B cell (primary cell): Measurements from ENCODE around the gene INPP4A. TPM values are rescaled to one million over a fixed set of nuclear protein-coding genes. Genes with fewer than 3 reads are reported as not detected.
A peak's percentile ranks its signal among the peaks of the same experiment; 100 is the strongest.

ENCODE experiments used
- ATAC-seq: fragments of 200-7000 bp; cut with Tn5 transposase; one replicate; pipeline ENCODE4 v1.10.0; 2021; ENCODE audit warnings: low read depth, mild to moderate bottlenecking, moderate number of reproducible peaks, moderate library complexity
- CTCF ChIA-PET: fragments of 350-600 bp; sonication (Branson Sonifier 250); formaldehyde crosslinking; loops from one replicate; lab custom pipeline; 2021; ENCODE audit warnings: antibody characterized with exemption, inconsistent platforms; lab: Charles Lee
- POLR2A ChIA-PET: fragments of 350-600 bp; sonication (Branson Sonifier 250); formaldehyde crosslinking; loops from one replicate; lab custom pipeline; 2021; ENCODE audit warnings: antibody characterized with exemption; lab: Charles Lee
- DNase-seq: peaks from one replicate; pipeline ENCODE4 v3.0.0; 2013
- H2AFZ ChIP-seq: 2 replicates; pipeline ENCODE4 v1.6.1; 2012; ENCODE audit warnings: mild to moderate bottlenecking, low read depth, low read length; ENCODE audit not compliant: insufficient read depth, poor library complexity, severe bottlenecking
- H3K27ac ChIP-seq, 2 donors: 1 replicate in 1 of 2; 2 replicates in 1 of 2; pipeline ENCODE4 v1.5.1; 2012 to 2013; ENCODE audit warnings: low read length in 2 of 2, mild to moderate bottlenecking in 2 of 2, moderate library complexity in 1 of 2
- H3K27me3 ChIP-seq, 4 experiments: fragments of 200-600 bp in 1 of 4; sonication (generic) in 1 of 4; replicated peaks in 1 of 4; 1 replicate in 2 of 4; 2 replicates in 2 of 4; pipeline versions ENCODE4 v1.6.1 to v1.7.0; 2013 to 2016; ENCODE audit warnings: low read length in 3 of 4, mild to moderate bottlenecking in 2 of 4, mixed read lengths in 1 of 4, moderate library complexity in 1 of 4; ENCODE audit not compliant: insufficient read depth in 4 of 4, control insufficient read depth in 3 of 4; ENCODE audit errors: control extremely low read depth in 1 of 4
- H3K36me3 ChIP-seq, 2 experiments: replicated peaks in 1 of 2; 1 replicate in 1 of 2; 2 replicates in 1 of 2; pipeline versions ENCODE4 v1.6.1 to v1.7.1; 2013; ENCODE audit warnings: low read length in 1 of 2; ENCODE audit not compliant: insufficient read depth in 2 of 2, control insufficient read depth in 1 of 2; ENCODE audit errors: control extremely low read depth in 1 of 2, extremely low read depth in 1 of 2
- H3K4me1 ChIP-seq, 2 donors: fragments of 200-600 bp in 1 of 2; sonication (generic) in 1 of 2; 1 replicate in 1 of 2; 2 replicates in 1 of 2; pipeline versions ENCODE4 v1.5.1 to v1.6.1; 2013 to 2017; ENCODE audit warnings: low read length in 2 of 2; ENCODE audit not compliant: control insufficient read depth in 2 of 2, insufficient read depth in 2 of 2
- H3K4me2 ChIP-seq: replicated peaks from 2 replicates; pipeline ENCODE3; 2012; ENCODE audit warnings: mild to moderate bottlenecking, low read depth, low read length; ENCODE audit not compliant: poor library complexity, severe bottlenecking
- H3K4me3 ChIP-seq, 5 experiments: fragments of 200-600 bp in 1 of 5; sonication (generic) in 1 of 5; 1 replicate in 3 of 5; 2 replicates in 2 of 5; pipeline versions ENCODE4 v1.5.1 to v1.7.0; 2011 to 2016; ENCODE audit warnings: low read length in 4 of 5, mild to moderate bottlenecking in 4 of 5, low read depth in 2 of 5, control low read depth in 1 of 5, moderate library complexity in 1 of 5; ENCODE audit not compliant: insufficient read depth in 1 of 5; ENCODE audit errors: control extremely low read depth in 1 of 5, extremely low read depth in 1 of 5
- H3K79me2 ChIP-seq: fragments of 200-600 bp; sonication (generic); one replicate; pipeline ENCODE4 v1.6.0; 2016; ENCODE audit warnings: low read length; ENCODE audit not compliant: control insufficient read depth, insufficient read depth
- H3K9ac ChIP-seq: fragments of 200-600 bp; sonication (generic); 2 replicates; pipeline ENCODE4 v1.6.1; 2017; ENCODE audit warnings: mild to moderate bottlenecking, low read length, moderate library complexity
- H3K9me3 ChIP-seq, 3 donors: one replicate each; pipeline versions ENCODE4 v1.6.1 to v1.7.1; 2013; ENCODE audit warnings: low read length in 2 of 3; ENCODE audit not compliant: control insufficient read depth in 2 of 3, insufficient read depth in 1 of 3; ENCODE audit errors: control extremely low read depth in 1 of 3
- H4K20me1 ChIP-seq: 2 replicates; pipeline ENCODE4 v1.6.0; 2012; ENCODE audit warnings: mild to moderate bottlenecking, low read length; ENCODE audit not compliant: insufficient read depth, control insufficient read depth, poor library complexity, severe bottlenecking
- H3K27ac Mint-ChIP-seq: one replicate; pipeline ENCODE4 v1.8.0; 2021; ENCODE audit warnings: mixed read lengths
- H3K27me3 Mint-ChIP-seq: one replicate; pipeline ENCODE4 v1.8.0; 2021; ENCODE audit warnings: mixed read lengths
- H3K4me1 Mint-ChIP-seq: one replicate; pipeline ENCODE4 v1.8.0; 2021; ENCODE audit warnings: mixed read lengths
- H3K4me3 Mint-ChIP-seq: one replicate; pipeline ENCODE4 v1.8.0; 2021; ENCODE audit warnings: mixed read lengths
- H3K9me3 Mint-ChIP-seq: one replicate; pipeline ENCODE4 v1.8.0; 2022; ENCODE audit warnings: mixed read lengths; ENCODE audit not compliant: insufficient read depth
- EZH2 ChIP-seq: IDR thresholded peaks from 2 replicates; pipeline ENCODE4 v1.6.1; 2012; ENCODE audit warnings: borderline replicate concordance, low read depth, mild to moderate bottlenecking, moderate library complexity, low read length; ENCODE audit not compliant: insufficient read depth, poor library complexity, severe bottlenecking
- WGBS: methylation state at CpG from one replicate; pipeline ENCODE4 v1.1.5; 2013; ENCODE audit warnings: missing lambda C conversion rate; ENCODE audit not compliant: insufficient coverage; 5-methylcytosine and 5-hydroxymethylcytosine counted together
- intact Hi-C: fragments of 100-400 bp; cut with micrococcal nuclease; formaldehyde crosslinking; loops from one replicate; pipeline ENCODE4 v1.10.0; 2022
- polyA plus RNA-seq: library from polyadenylated mRNA; depleted of rRNA; stranded (reverse); fragments of >200 nt; gene quantifications from 2 replicates; pipeline ENCODE4 v1.2.3, GENCODE V29; 2012
- total RNA-seq, 2 donors: library from RNA; stranded (reverse); fragments of 120-200 nt in 1 of 2; gene quantifications; 1 replicate in 1 of 2; 2 replicates in 1 of 2; pipeline versions ENCODE4 v1.2.3 to v1.2.4, GENCODE V29; 2013 to 2022
- TF ChIP-seq, protein P1 (sequence below): fragments of 200-600 bp; IDR thresholded peaks from one replicate; pipeline ENCODE4 v1.8.0; 2022; ENCODE audit warnings: antibody characterized with exemption, mild to moderate bottlenecking

Gene INPP4A
- total and polyA plus RNA-seq, 2 donors (not counting 1 experiment from before 2014, with no cell fraction given): 10.7 to 22.5 TPM

DNA sequence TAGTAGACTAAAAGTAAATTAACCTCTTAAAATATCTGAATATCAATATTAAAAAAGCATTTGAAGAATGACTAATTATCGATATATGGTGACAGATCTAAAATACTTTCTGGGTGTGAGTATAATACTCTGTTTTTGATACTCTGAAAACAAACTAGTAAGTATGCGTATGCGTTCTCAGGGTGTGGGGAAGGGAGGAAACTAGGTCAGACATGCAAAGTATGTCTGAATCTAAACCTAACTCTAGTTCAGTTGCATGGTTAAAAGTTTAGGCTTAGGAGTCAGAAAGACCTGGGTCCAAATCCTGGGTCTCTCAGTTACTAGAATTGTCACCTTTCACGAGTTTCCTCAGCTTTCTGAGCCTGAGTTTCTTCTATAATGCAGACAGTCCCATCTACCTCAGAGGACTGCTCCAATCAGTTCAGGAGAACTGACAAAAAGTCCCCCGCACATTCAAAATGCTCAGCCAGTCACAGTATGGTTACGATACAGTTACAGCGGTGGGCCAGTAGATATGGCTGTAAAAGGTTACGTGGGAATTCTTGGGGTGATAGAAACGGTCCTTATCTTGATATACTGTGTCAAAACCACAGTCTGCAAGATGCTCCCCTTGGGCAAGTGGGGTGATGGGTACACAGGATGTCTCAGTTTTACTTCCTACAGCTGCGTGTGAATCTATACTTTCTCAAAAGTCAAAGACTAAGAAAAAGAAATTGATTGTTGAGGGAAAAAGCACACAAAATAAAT is 192.9 kb downstream of the INPP4A start:
- Histone ChIP-seq H4K20me1 (no peaks in the 10 kb centered on the region), H3K4me2 (peak overlapping the region; percentile 50), H3K27me3 (no peaks in the 10 kb centered on the region), H2AFZ (peak overlapping the region; percentile 46), H3K4me3 (no peak overlapping the region), H3K36me3 (peaks cover 3 to 20% of the 10 kb centered on the region in 2 experiments), H3K9me3 (no peaks in the 10 kb centered on the region), H3K27ac (peak overlapping the region in 1 of 2 donors; percentile 83), H3K9ac (peak overlapping the region; percentile 27), H3K79me2 (no peaks in the 10 kb centered on the region), H3K4me1 (peaks cover 5 to 7% of the 10 kb centered on the region in 2 donors)
- POLR2A ChIA-PET: no interaction called here
- WGBS: 65% methylated on average over 8 of the region's 10 CpGs
- TF ChIP-seq, protein P1, sequence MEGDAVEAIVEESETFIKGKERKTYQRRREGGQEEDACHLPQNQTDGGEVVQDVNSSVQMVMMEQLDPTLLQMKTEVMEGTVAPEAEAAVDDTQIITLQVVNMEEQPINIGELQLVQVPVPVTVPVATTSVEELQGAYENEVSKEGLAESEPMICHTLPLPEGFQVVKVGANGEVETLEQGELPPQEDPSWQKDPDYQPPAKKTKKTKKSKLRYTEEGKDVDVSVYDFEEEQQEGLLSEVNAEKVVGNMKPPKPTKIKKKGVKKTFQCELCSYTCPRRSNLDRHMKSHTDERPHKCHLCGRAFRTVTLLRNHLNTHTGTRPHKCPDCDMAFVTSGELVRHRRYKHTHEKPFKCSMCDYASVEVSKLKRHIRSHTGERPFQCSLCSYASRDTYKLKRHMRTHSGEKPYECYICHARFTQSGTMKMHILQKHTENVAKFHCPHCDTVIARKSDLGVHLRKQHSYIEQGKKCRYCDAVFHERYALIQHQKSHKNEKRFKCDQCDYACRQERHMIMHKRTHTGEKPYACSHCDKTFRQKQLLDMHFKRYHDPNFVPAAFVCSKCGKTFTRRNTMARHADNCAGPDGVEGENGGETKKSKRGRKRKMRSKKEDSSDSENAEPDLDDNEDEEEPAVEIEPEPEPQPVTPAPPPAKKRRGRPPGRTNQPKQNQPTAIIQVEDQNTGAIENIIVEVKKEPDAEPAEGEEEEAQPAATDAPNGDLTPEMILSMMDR: no peak
- TF ChIP-seq EZH2: no peak
- DNase-seq (peak; percentile 31), ATAC-seq (peak; percentile 47)
- intact Hi-C loops: no loop called here
- peak overlapping the region; percentile 85 for H3K4me3 Mint-ChIP-seq
- H3K9me3 Mint-ChIP-seq: no peaks in the 10 kb centered on the region
- H3K27ac Mint-ChIP-seq: peak overlapping the region; percentile 94
- H3K4me1 Mint-ChIP-seq: peaks cover 10% of the 10 kb centered on the region
- CTCF ChIA-PET: interaction anchor here (1.0 to 4.9 kb wide), 2 partner anchors 11 to 200 kb away, joined by 3 to 26 read pairs; no protein-coding TSS in a partner anchor
- no peaks in the 10 kb centered on the region for H3K27me3 Mint-ChIP-seq

DNA sequence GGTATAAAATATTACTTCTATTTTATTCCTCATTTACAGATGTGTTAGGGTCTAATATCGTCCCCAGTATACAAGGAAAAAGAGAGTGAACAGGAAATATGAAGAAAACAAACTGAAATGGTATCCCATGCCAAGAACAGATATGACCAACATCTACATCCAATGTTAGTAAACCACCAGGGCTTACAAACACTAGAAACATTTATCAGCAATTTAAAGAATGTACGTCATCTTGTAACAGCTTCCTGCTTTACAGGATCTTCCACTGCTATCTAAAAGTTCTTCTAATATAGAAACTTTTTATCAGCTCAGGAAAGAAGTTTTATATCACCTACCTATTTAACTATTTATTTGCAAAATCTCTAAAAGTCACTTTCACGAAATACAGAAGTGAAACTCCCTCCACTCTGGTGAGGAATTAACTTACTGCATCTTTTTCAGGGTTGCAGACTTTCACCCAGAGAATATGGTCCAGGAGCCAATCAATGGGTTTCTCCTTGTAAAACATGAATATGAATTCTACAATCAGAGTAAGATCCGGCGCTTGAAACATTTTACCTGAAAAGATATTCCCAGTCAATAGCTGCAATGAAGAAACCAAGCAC is 198.9 kb downstream of the INPP4A start:
- H3K36me3 ChIP-seq: peaks cover 0 to 5% of the 10 kb centered on the region in 2 experiments
- intact Hi-C loops: no loop called here

More for the DNA sequence above, 198.9 kb downstream of the INPP4A start:
- H3K4me1 ChIP-seq: no peaks in the 10 kb centered on the region
- ATAC-seq: no peak
- 83% methylated on average over 4 of the region's 5 CpGs for WGBS
- H2AFZ ChIP-seq: no peak overlapping the region
- H3K4me3 Mint-ChIP-seq: no peak overlapping the region
- H4K20me1 ChIP-seq: no peaks in the 10 kb centered on the region
- peak overlapping the region; percentile 34 for H3K27ac Mint-ChIP-seq
- no peaks in the 10 kb centered on the region for H3K79me2 ChIP-seq
- H3K27me3 ChIP-seq: no peaks in the 10 kb centered on the region
- ChIA-PET POLR2A (no interaction called here), CTCF (no interaction called here)
- no peak for DNase-seq
- no peak overlapping the region for H3K27ac ChIP-seq
- no peak overlapping the region for H3K9ac ChIP-seq
- H3K9me3 Mint-ChIP-seq: no peaks in the 10 kb centered on the region
- TF ChIP-seq, protein P1: no peak
- TF ChIP-seq EZH2: no peak
- H3K4me3 ChIP-seq: no peak overlapping the region
- no peaks in the 10 kb centered on the region for H3K27me3 Mint-ChIP-seq
- no peaks in the 10 kb centered on the region for H3K9me3 ChIP-seq
- H3K4me2 ChIP-seq: no peak overlapping the region
- peaks cover 11% of the 10 kb centered on the region for H3K4me1 Mint-ChIP-seq
